B cell (primary cell): ENCODE data around the gene GALK1. TPM values are rescaled to one million over a fixed set of nuclear protein-coding genes. Genes with fewer than 3 reads are reported as not detected.
A peak's percentile ranks its signal among the peaks of the same experiment; 100 is the strongest.

Experiments used
- ATAC-seq: fragments of 200-7000 bp; cut with Tn5 transposase; one replicate; pipeline ENCODE4 v1.10.0; 2021; ENCODE audit warnings: low read depth, mild to moderate bottlenecking, moderate number of reproducible peaks, moderate library complexity
- CTCF ChIA-PET: fragments of 350-600 bp; sonication (Branson Sonifier 250); formaldehyde crosslinking; loops from one replicate; lab custom pipeline; 2021; ENCODE audit warnings: antibody characterized with exemption, inconsistent platforms; lab: Charles Lee
- POLR2A ChIA-PET: fragments of 350-600 bp; sonication (Branson Sonifier 250); formaldehyde crosslinking; loops from one replicate; lab custom pipeline; 2021; ENCODE audit warnings: antibody characterized with exemption; lab: Charles Lee
- DNase-seq: peaks from one replicate; pipeline ENCODE4 v3.0.0; 2013
- H2AFZ ChIP-seq: 2 replicates; pipeline ENCODE4 v1.6.1; 2012; ENCODE audit warnings: mild to moderate bottlenecking, low read depth, low read length; ENCODE audit not compliant: insufficient read depth, poor library complexity, severe bottlenecking
- H3K27ac ChIP-seq, 2 donors: 1 replicate in 1 of 2; 2 replicates in 1 of 2; pipeline ENCODE4 v1.5.1; 2012 to 2013; ENCODE audit warnings: low read length in 2 of 2, mild to moderate bottlenecking in 2 of 2, moderate library complexity in 1 of 2
- H3K27me3 ChIP-seq, 4 experiments: fragments of 200-600 bp in 1 of 4; sonication (generic) in 1 of 4; replicated peaks in 1 of 4; 1 replicate in 2 of 4; 2 replicates in 2 of 4; pipeline versions ENCODE4 v1.6.1 to v1.7.0; 2013 to 2016; ENCODE audit warnings: low read length in 3 of 4, mild to moderate bottlenecking in 2 of 4, mixed read lengths in 1 of 4, moderate library complexity in 1 of 4; ENCODE audit not compliant: insufficient read depth in 4 of 4, control insufficient read depth in 3 of 4; ENCODE audit errors: control extremely low read depth in 1 of 4
- H3K36me3 ChIP-seq, 2 experiments: replicated peaks in 1 of 2; 1 replicate in 1 of 2; 2 replicates in 1 of 2; pipeline versions ENCODE4 v1.6.1 to v1.7.1; 2013; ENCODE audit warnings: low read length in 1 of 2; ENCODE audit not compliant: insufficient read depth in 2 of 2, control insufficient read depth in 1 of 2; ENCODE audit errors: control extremely low read depth in 1 of 2, extremely low read depth in 1 of 2
- H3K4me1 ChIP-seq, 2 donors: fragments of 200-600 bp in 1 of 2; sonication (generic) in 1 of 2; 1 replicate in 1 of 2; 2 replicates in 1 of 2; pipeline versions ENCODE4 v1.5.1 to v1.6.1; 2013 to 2017; ENCODE audit warnings: low read length in 2 of 2; ENCODE audit not compliant: control insufficient read depth in 2 of 2, insufficient read depth in 2 of 2
- H3K4me2 ChIP-seq: replicated peaks from 2 replicates; pipeline ENCODE3; 2012; ENCODE audit warnings: mild to moderate bottlenecking, low read depth, low read length; ENCODE audit not compliant: poor library complexity, severe bottlenecking
- H3K4me3 ChIP-seq, 5 experiments: fragments of 200-600 bp in 1 of 5; sonication (generic) in 1 of 5; 1 replicate in 3 of 5; 2 replicates in 2 of 5; pipeline versions ENCODE4 v1.5.1 to v1.7.0; 2011 to 2016; ENCODE audit warnings: low read length in 4 of 5, mild to moderate bottlenecking in 4 of 5, low read depth in 2 of 5, control low read depth in 1 of 5, moderate library complexity in 1 of 5; ENCODE audit not compliant: insufficient read depth in 1 of 5; ENCODE audit errors: control extremely low read depth in 1 of 5, extremely low read depth in 1 of 5
- H3K79me2 ChIP-seq: fragments of 200-600 bp; sonication (generic); one replicate; pipeline ENCODE4 v1.6.0; 2016; ENCODE audit warnings: low read length; ENCODE audit not compliant: control insufficient read depth, insufficient read depth
- H3K9ac ChIP-seq: fragments of 200-600 bp; sonication (generic); 2 replicates; pipeline ENCODE4 v1.6.1; 2017; ENCODE audit warnings: mild to moderate bottlenecking, low read length, moderate library complexity
- H3K9me3 ChIP-seq, 3 donors: one replicate each; pipeline versions ENCODE4 v1.6.1 to v1.7.1; 2013; ENCODE audit warnings: low read length in 2 of 3; ENCODE audit not compliant: control insufficient read depth in 2 of 3, insufficient read depth in 1 of 3; ENCODE audit errors: control extremely low read depth in 1 of 3
- H4K20me1 ChIP-seq: 2 replicates; pipeline ENCODE4 v1.6.0; 2012; ENCODE audit warnings: mild to moderate bottlenecking, low read length; ENCODE audit not compliant: insufficient read depth, control insufficient read depth, poor library complexity, severe bottlenecking
- H3K27ac Mint-ChIP-seq: one replicate; pipeline ENCODE4 v1.8.0; 2021; ENCODE audit warnings: mixed read lengths
- H3K27me3 Mint-ChIP-seq: one replicate; pipeline ENCODE4 v1.8.0; 2021; ENCODE audit warnings: mixed read lengths
- H3K4me1 Mint-ChIP-seq: one replicate; pipeline ENCODE4 v1.8.0; 2021; ENCODE audit warnings: mixed read lengths
- H3K4me3 Mint-ChIP-seq: one replicate; pipeline ENCODE4 v1.8.0; 2021; ENCODE audit warnings: mixed read lengths
- H3K9me3 Mint-ChIP-seq: one replicate; pipeline ENCODE4 v1.8.0; 2022; ENCODE audit warnings: mixed read lengths; ENCODE audit not compliant: insufficient read depth
- EZH2 ChIP-seq: IDR thresholded peaks from 2 replicates; pipeline ENCODE4 v1.6.1; 2012; ENCODE audit warnings: borderline replicate concordance, low read depth, mild to moderate bottlenecking, moderate library complexity, low read length; ENCODE audit not compliant: insufficient read depth, poor library complexity, severe bottlenecking
- WGBS: methylation state at CpG from one replicate; pipeline ENCODE4 v1.1.5; 2013; ENCODE audit warnings: missing lambda C conversion rate; ENCODE audit not compliant: insufficient coverage; 5-methylcytosine and 5-hydroxymethylcytosine counted together
- intact Hi-C: fragments of 100-400 bp; cut with micrococcal nuclease; formaldehyde crosslinking; loops from one replicate; pipeline ENCODE4 v1.10.0; 2022
- polyA plus RNA-seq: library from polyadenylated mRNA; depleted of rRNA; stranded (reverse); fragments of >200 nt; gene quantifications from 2 replicates; pipeline ENCODE4 v1.2.3, GENCODE V29; 2012
- total RNA-seq, 2 donors: library from RNA; stranded (reverse); fragments of 120-200 nt in 1 of 2; gene quantifications; 1 replicate in 1 of 2; 2 replicates in 1 of 2; pipeline versions ENCODE4 v1.2.3 to v1.2.4, GENCODE V29; 2013 to 2022
- TF ChIP-seq, protein P1 (sequence below): fragments of 200-600 bp; IDR thresholded peaks from one replicate; pipeline ENCODE4 v1.8.0; 2022; ENCODE audit warnings: antibody characterized with exemption, mild to moderate bottlenecking

Gene GALK1
- total and polyA plus RNA-seq, 2 donors (not counting 1 experiment from before 2014, with no cell fraction given) = 29.8 to 37.4 TPM

DNA sequence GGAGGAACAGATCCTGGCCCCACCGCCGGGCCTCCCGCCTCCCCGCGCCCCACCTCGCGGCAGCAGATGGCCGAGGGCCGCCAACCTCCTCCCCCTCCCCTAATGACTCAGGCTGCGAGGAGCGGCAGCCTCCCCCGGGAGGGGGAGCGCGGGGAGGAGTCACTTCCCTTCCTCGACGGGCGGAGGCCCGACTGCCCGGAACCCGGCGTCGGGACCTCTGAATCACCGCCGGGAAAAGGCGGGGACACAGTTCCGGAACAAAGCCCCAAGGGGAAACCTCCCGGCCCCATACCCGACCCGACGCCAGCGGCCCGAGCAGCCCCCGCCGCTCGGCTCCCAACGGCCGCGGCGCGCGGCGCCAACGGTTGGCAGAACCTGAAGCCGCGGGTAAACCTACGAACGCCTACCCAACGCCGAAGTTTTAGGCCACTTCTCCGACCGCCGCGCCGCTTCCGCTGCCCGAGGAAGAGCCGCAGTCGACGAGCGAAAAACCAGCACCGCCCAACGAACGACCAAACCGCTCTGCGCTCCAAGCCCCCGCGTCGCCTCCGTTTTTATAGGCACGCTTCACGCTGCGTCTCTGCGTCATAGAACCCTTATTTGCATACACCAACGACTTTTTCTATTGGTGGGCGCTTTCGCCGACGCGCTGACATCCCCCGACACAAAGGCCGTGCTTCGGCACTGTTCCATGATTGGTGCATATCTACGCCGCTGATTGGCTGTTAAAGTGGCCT lies 14.4 kb upstream of the GALK1 start:
- peak; percentile 62 for ATAC-seq
- ChIA-PET CTCF (interaction anchor here (2.0 to 8.5 kb wide), 4 partner anchors 14 to 65 kb away, joined by 5 to 54 read pairs (median 24); partner anchors contain the start of genes GALK1 and UNC13D), POLR2A (interaction anchor here (0.6 to 8.4 kb wide), 18 partner anchors 8 to 484 kb away, joined by 3 to 78 read pairs (median 4); partner anchors contain the start of genes GALK1, TRIM65 and WBP2)
- under 1% methylated on average over 84 of the region's 84 CpGs for WGBS
- intact Hi-C loops = loop anchor here (1.0 kb wide), 2 partner anchors 14 to 76 kb away; partner anchors contain the start of genes GALK1 and WBP2
- no peak overlapping the region for H2AFZ ChIP-seq
- peaks cover 43% of the 10 kb centered on the region for H4K20me1 ChIP-seq
- H3K27ac Mint-ChIP-seq = peak overlapping the region; percentile 99
- H3K27ac ChIP-seq = peak overlapping the region; percentile 88 to 97
- H3K4me3 ChIP-seq = peak overlapping the region; percentile 89 to 95 (median 95)
- H3K9me3 ChIP-seq = no peaks in the 10 kb centered on the region
- H3K9me3 Mint-ChIP-seq = peaks cover 3% of the 10 kb centered on the region
- peak overlapping the region; percentile 89 for H3K9ac ChIP-seq
- peaks cover 36 to 59% of the 10 kb centered on the region in 2 donors for H3K4me1 ChIP-seq
- no peak for TF ChIP-seq EZH2
- TF ChIP-seq, protein P1, sequence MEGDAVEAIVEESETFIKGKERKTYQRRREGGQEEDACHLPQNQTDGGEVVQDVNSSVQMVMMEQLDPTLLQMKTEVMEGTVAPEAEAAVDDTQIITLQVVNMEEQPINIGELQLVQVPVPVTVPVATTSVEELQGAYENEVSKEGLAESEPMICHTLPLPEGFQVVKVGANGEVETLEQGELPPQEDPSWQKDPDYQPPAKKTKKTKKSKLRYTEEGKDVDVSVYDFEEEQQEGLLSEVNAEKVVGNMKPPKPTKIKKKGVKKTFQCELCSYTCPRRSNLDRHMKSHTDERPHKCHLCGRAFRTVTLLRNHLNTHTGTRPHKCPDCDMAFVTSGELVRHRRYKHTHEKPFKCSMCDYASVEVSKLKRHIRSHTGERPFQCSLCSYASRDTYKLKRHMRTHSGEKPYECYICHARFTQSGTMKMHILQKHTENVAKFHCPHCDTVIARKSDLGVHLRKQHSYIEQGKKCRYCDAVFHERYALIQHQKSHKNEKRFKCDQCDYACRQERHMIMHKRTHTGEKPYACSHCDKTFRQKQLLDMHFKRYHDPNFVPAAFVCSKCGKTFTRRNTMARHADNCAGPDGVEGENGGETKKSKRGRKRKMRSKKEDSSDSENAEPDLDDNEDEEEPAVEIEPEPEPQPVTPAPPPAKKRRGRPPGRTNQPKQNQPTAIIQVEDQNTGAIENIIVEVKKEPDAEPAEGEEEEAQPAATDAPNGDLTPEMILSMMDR = no peak
- DNase-seq = peak; percentile 99
- no peaks in the 10 kb centered on the region for H3K27me3 ChIP-seq
- peaks cover 63% of the 10 kb centered on the region for H3K4me1 Mint-ChIP-seq
- H3K4me2 ChIP-seq = peak overlapping the region; percentile 78
- H3K27me3 Mint-ChIP-seq = no peaks in the 10 kb centered on the region
- peaks cover 4 to 42% of the 10 kb centered on the region in 2 experiments for H3K36me3 ChIP-seq
- H3K79me2 ChIP-seq = peaks cover 29% of the 10 kb centered on the region
- peak overlapping the region; percentile 94 for H3K4me3 Mint-ChIP-seq
